ENCODE measurements around the gene ABCC10. TPM values are rescaled to one million over a fixed set of nuclear protein-coding genes. Genes with fewer than 3 reads are reported as not detected.

The ABCC10 gene
- total and polyA plus RNA-seq, 10 of the 15 experiments (the other 5 are each of a cell fraction or from before 2014, with no cell fraction given) = 0.80 to 18.2 (median 6.4) TPM

DNA sequence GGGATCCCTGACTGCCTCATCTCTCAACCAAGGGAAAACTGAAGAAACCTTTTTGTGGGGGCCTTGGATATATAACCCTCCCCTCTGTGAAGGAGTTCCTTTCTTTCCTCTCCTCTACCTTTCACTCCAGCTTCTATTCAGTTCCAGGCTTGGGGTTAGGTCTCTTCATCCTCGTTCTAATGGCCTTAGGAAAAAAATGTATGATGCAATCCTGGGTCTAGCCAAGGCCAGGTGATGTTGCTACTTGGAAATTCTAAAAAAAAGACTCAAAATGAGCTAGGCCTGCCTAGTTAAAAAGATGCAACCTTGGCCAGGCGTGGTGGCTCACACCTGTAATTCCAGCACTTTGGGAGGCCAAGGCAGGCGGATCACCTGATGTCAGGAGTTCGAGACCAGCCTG, 7.6 kb downstream of the ABCC10 start:
- intact Hi-C loops (cut with micrococcal nuclease; ENCODE audit: unreplicated experiment) (no loop called here), in situ Hi-C loops (cut with MboI) (no loop called here)
- no peak for DNase-seq (ENCODE audit: low read depth, low spot score)
- no peaks in the 10 kb centered on the region; the same call in 1 of the 2 replicates for H4K20me1 ChIP-seq (ENCODE audit: control insufficient read depth, insufficient read depth)
- no peak overlapping the region for H3K4me2 ChIP-seq (ENCODE audit: control insufficient read depth, insufficient read depth)
- BruUV-seq (replicated peaks) = no TSS peak
- no peak for ATAC-seq
- H2AFZ ChIP-seq (ENCODE audit: control insufficient read depth, low read depth, low read length) = no peak overlapping the region
- H3K9ac ChIP-seq (ENCODE audit: control insufficient read depth, insufficient read depth, low read length) = no peak overlapping the region
- FAIRE-seq = no peak
- WGBS (ENCODE audit: insufficient coverage, insufficient replicate concordance, low lambda C conversion rate, missing lambda C conversion rate) = 86% methylated on average over 4 of the region's 4 CpGs
- no peak overlapping the region for H3K4me3 ChIP-seq
- H3K27ac ChIP-seq (ENCODE audit: control insufficient read depth, insufficient read depth) = no peak overlapping the region
- SMC1A ChIA-PET (ENCODE audit: uncharacterized antibody, unreplicated experiment) = no interaction called here
- RAD21 ChIA-PET (ENCODE audit: unreplicated experiment) = no interaction called here
- TF ChIP-seq NFIC (IDR thresholded peaks at IDR 0.05; ENCODE audit: low read depth, low read length) = no peak
- TF ChIP-seq KLF5 (IDR thresholded peaks at IDR 0.05; ENCODE audit: partially characterized antibody) = no peak
- TF ChIP-seq, protein P1, sequence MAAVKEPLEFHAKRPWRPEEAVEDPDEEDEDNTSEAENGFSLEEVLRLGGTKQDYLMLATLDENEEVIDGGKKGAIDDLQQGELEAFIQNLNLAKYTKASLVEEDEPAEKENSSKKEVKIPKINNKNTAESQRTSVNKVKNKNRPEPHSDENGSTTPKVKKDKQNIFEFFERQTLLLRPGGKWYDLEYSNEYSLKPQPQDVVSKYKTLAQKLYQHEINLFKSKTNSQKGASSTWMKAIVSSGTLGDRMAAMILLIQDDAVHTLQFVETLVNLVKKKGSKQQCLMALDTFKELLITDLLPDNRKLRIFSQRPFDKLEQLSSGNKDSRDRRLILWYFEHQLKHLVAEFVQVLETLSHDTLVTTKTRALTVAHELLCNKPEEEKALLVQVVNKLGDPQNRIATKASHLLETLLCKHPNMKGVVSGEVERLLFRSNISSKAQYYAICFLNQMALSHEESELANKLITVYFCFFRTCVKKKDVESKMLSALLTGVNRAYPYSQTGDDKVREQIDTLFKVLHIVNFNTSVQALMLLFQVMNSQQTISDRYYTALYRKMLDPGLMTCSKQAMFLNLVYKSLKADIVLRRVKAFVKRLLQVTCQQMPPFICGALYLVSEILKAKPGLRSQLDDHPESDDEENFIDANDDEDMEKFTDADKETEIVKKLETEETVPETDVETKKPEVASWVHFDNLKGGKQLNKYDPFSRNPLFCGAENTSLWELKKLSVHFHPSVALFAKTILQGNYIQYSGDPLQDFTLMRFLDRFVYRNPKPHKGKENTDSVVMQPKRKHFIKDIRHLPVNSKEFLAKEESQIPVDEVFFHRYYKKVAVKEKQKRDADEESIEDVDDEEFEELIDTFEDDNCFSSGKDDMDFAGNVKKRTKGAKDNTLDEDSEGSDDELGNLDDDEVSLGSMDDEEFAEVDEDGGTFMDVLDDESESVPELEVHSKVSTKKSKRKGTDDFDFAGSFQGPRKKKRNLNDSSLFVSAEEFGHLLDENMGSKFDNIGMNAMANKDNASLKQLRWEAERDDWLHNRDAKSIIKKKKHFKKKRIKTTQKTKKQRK (IDR thresholded peaks at IDR 0.05; ENCODE audit: low read depth, low read length) = no peak
- H3K79me2 ChIP-seq (ENCODE audit: control insufficient read depth, insufficient read depth, low read length) = peaks cover 2% of the 10 kb centered on the region
- peaks cover 3 to 7% of the 10 kb centered on the region in 2 experiments; a peak in 3 of 4 replicates for H3K36me3 ChIP-seq (ENCODE audit: control insufficient read depth in 2 of 2, insufficient read depth in 2 of 2, low read length in 1 of 2)
- POLR2A ChIA-PET = no interaction called here
- CTCF ChIA-PET = interaction anchor here (0.7 to 1.7 kb wide), 4 partner anchors 20 to 72 kb away, joined by 3 to 9 read pairs (median 4); no protein-coding TSS in a partner anchor
- no peaks in the 10 kb centered on the region for H3K9me3 ChIP-seq (replicated peaks; ENCODE audit: control insufficient read depth, insufficient read depth, low read length)
- no peaks in the 10 kb centered on the region; the same call in 1 of the 2 replicates for H3K4me1 ChIP-seq (ENCODE audit: control insufficient read depth, insufficient read depth, low read length)
- H3K27me3 ChIP-seq (replicated peaks in 1 of 2; ENCODE audit: control insufficient read depth in 2 of 2, insufficient read depth in 2 of 2, low read length in 1 of 2) = no peaks in the 10 kb centered on the region

Measured in GM12878 (cell line).